ENCODE measurements around the gene MEIOB.
"Not testable (repeated sequence)": the region's sequence is repeated elsewhere in the genome, so short reads cannot be mapped to it uniquely, and the experiment has no call there.

MEIOB gene

GRCh38 chr16:1871974-1872635 is at the start of gene MEIOB:
Gene MEIOB (minus strand): TSS chr16:1872164. CDS start chr16:1868175, 3,989 bp downstream.
- TF ChIP-seq, protein P1, sequence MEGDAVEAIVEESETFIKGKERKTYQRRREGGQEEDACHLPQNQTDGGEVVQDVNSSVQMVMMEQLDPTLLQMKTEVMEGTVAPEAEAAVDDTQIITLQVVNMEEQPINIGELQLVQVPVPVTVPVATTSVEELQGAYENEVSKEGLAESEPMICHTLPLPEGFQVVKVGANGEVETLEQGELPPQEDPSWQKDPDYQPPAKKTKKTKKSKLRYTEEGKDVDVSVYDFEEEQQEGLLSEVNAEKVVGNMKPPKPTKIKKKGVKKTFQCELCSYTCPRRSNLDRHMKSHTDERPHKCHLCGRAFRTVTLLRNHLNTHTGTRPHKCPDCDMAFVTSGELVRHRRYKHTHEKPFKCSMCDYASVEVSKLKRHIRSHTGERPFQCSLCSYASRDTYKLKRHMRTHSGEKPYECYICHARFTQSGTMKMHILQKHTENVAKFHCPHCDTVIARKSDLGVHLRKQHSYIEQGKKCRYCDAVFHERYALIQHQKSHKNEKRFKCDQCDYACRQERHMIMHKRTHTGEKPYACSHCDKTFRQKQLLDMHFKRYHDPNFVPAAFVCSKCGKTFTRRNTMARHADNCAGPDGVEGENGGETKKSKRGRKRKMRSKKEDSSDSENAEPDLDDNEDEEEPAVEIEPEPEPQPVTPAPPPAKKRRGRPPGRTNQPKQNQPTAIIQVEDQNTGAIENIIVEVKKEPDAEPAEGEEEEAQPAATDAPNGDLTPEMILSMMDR (IDR thresholded peaks at IDR 0.05; ENCODE audit: low read depth, low read length, missing control alignments): no peak
- no peak within 1 kb of the TSS for H3K4me3 ChIP-seq (ENCODE audit: low read depth, low read length)

DNA sequence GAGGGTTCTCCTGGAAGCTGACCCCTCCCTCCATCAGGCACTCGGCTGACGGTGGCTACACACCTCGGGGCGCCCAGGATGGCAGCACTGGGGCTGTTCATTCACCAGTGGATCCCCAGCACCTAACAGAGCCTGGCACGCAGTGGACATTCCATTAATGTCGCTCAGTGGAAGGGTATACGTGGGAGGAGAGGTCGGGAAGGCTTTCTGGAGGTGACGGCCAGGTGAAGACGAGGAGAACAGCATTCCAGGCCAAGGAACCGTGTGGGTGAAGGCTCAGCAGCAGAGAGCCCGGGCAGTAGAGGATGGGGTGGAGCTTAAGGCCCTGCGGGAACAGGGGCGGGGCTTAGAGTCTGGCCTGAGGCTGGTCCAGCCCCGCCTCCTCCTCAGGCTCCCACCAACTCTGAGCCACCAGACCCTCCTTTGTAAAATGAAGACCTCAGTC is 48.8 kb upstream of the MEIOB start:
- DNase-seq (ENCODE audit: low read depth): no peak
- TF ChIP-seq, protein P1 (IDR thresholded peaks at IDR 0.05; ENCODE audit: low read depth, low read length, missing control alignments): no peak
- no peak overlapping the region for H3K4me3 ChIP-seq (ENCODE audit: low read depth, low read length)

More at GRCh38 chr16:1871974-1872635, at the start of gene MEIOB:
- no peak for DNase-seq (ENCODE audit: low read depth)

- not testable (repeated sequence) for DNase-seq (ENCODE audit: low read depth); H3K4me3 ChIP-seq (ENCODE audit: low read depth, low read length)
Measured at GRCh38 chr16:1920122-1920521, 48.2 kb upstream of the MEIOB start.

GRCh38 chr16:1919327-1919998 is 47.5 kb upstream of the MEIOB start:
- no peak overlapping the region for H3K4me3 ChIP-seq (ENCODE audit: low read depth, low read length)
- no peak for DNase-seq (ENCODE audit: low read depth)
- TF ChIP-seq, protein P1 (IDR thresholded peaks at IDR 0.05; ENCODE audit: low read depth, low read length, missing control alignments): no peak

- no peak within 1 kb of the TSS for H3K4me3 ChIP-seq (ENCODE audit: low read depth, low read length)
- TF ChIP-seq, protein P1 (IDR thresholded peaks at IDR 0.05; ENCODE audit: low read depth, low read length, missing control alignments): no peak
- DNase-seq (ENCODE audit: low read depth): no peak
Measured at GRCh38 chr16:1918351-1919326, 46.7 kb upstream of the MEIOB start, which contains the start of gene HS3ST6. Gene HS3ST6 (minus strand): TSS chr16:1918415. CDS start chr16:1918323, 92 bp downstream.

DNA sequence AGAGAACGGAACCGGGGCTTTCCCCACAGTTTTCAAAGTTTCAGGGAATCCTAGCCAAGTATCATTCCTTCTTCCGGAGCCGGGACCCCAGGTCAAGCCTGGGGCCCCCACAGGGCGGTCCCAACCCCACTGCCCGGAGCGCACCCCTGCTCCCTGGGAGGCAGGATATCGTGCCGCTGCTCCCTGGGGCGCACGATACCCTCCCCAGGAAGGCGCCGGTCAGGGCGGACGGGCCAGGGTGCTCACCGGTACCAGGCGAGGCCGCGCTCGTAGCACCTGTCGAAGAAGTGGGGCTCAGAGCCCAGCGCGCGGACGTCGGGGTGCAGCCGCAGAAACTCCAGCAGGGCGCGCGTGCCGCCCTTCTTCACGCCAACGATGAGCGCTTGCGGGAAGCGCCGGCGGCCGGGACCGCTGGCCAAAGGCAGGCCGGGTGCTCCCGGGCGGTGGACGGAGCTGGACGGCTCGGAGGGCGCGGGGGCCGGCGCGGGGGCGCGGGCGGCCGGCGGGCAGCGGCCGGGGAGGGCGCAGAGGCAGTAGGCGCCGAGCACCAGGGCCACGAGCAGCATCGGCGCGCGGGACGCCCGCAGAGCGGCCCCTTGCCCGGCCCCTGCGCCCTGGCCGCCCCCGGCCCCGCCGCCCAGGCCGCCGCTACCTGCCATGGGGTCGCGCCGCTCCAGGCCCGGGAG is 45.8 kb upstream of the MEIOB start:
- TF ChIP-seq, protein P1 (IDR thresholded peaks at IDR 0.05; ENCODE audit: low read depth, low read length, missing control alignments): no peak
- no peak overlapping the region for H3K4me3 ChIP-seq (ENCODE audit: low read depth, low read length)
- no peak for DNase-seq (ENCODE audit: low read depth)
